CD4-positive, alpha-beta T cell treated with Interleukin-2 at 100 ng/mL for 4 hours (primary cell): Measurements from ENCODE around the gene ZCCHC2.

ENCODE experiments used
- DNase-seq: peaks from one replicate; pipeline ENCODE4 v3.0.0-alpha.2; 2020; ENCODE audit warnings: low spot score

ZCCHC2 gene

DNA sequence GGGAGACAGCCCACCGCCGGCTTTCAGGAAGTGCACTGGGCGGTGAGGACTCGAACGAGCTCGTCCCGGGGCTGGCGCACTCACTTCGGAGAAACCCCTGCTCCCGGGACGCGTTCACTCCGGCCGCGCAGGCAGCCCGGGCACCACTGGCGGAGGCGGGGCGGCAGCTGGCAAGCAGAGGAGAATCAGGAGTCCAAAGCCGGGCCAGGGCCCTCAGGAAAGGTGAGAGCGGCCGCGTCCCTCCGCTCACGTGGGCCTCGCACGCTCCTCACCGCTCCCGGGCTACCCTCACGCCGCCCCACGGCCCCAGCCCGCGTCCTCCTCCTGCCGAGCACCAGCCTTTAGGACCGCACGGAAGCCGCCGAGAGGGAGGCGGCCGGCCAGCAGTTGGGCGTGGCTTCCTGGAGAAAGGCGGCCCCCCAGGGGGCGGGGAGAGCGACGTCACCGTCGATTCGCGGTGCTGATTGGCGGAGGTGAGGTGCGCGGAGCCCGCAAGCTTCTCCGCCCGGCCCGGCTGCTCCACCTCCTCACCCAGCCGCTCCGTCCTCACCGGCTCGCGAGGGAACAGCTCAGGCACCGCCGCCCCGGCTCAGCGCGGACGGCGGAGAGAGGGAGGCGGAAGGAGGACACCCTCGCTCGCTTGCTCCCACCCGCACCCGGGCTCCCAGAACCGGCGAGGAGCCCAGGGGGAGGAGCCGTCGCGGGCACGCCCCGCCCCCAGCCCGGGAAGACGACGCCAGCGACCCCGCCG is at the start of gene ZCCHC2:
TSS of gene ZCCHC2 (plus strand) at position 522 of the 751 bp plus-strand sequence. CDS start 400 bp downstream, outside the sequence.
- peak; percentile 98 for DNase-seq

DNA sequence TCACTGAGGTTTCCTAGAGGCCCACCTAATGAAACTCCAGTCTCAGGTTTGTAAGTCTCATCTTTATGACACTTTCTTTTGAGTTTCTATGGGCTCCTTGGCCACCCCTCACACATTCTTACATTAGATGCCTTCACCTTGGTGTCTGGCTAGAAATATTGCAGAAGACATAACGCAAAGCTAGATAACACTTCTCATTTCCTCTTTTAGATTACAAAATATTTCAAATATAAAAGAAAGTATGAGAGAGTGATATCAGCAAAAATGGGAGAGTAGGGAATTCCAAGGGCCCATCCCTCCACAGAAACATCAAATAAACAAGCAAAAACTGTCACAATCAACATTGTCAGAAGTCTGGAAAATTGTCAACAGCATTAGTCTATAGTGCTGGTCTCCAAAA is 43.3 kb upstream of the ZCCHC2 start:
- DNase-seq: no peak

DNA sequence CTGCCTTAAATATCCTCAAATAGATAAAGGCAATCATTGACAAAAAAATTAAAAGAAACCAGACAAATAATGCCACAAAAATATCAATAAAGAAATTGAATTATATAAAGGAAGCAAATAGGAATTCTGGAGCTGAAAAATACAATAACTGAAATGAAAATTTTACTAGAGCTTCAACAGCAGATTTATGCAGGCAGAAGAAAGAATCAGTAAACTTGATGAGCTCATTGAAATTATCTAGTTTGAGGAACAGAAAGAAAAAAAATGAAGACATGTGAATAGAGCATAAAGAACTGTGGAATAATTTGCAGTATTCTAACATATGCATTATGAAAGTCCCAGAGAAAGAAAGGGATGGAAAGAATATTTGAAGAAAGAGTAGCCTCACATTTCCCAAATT is 41.9 kb upstream of the ZCCHC2 start:
- no peak for DNase-seq

DNA sequence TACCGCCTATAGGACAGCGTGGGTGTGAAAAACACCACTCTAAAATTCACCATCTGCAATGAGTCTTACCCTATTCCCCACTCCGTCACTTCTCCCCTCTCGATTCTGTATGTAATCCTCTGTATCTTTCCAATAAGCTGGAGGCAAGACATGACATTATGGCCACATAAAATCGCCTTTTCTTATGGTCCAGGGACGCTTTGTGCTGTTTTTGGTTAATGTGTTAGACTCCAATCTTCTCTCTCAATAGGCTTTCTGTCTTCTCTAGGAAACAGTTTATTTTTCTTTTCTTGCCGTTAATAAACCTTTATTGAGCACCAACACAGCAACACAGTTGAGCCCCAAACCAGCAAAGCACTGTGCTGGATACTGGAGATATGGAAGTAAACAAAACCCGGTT is 37.9 kb upstream of the ZCCHC2 start:
- no peak for DNase-seq

DNA sequence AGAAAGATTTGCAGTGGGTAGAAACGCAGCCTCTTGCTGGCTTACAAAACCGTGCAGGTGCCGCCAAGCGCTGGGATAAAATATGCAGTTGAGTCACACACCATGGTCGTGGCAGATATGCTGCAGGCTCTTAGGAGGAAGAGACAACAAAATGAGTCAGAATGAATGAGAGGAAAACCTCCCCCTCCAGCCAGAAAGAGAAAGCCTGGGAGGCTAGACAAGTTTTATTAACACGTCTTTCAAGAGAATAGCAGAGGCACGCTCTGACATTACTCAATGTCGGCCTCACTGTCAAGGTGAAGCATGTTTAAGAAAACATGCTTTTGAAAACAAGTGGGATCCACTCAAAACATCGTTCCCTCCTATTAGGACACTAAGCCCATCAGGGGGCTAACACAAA is 37.1 kb upstream of the ZCCHC2 start:
- DNase-seq: no peak

DNA sequence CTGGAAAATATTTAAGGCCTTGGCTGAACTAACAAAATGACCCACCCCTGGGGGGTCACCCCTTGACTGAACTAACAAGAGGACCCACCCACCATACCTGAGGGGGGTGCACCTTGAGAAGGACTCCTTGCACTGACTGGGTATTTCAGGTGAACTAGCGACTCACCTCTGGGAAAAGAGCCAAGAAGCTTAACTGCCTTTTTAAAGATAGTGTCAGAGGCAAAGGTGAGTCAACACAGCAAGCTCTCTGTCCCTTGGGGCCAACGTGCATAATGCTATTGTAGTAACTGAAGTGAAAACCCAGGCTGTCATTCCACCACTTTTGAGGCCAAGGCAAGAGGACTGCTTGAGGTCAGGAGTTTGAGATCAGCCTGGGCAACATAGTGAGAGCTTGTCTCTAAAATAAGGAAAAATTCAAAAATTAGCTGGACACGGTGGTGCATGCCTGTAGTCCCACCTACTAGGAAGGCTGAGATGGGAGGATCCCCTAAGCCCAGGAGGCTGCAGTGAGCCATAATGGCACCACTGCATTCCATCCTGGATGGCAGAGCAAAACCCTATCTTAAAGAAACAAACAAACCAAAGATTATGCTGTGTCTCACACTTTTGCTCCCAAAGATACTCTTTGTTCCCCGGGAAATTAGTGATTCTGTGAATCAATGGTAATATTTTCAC is 36.4 kb upstream of the ZCCHC2 start:
- DNase-seq: no peak

DNA sequence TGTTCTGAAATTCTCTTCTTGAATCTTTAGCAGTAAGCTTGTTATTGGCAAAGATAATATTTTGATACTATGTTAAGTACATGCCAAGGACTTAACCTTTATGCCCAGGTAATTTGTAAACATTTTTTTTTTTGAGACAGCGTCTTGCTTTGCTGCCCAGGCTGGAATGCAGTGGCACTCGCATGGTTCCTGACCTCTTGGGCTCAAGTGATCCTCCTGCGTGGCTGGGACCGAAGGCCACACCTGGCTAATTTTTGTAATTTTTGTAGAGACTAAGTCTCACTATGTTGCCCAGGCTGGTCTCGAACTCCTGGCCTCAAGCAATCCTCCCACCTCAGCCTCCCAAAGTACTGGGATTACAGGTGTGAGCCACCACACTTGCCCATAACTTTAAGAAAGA is 35.7 kb upstream of the ZCCHC2 start:
- DNase-seq: no peak

DNA sequence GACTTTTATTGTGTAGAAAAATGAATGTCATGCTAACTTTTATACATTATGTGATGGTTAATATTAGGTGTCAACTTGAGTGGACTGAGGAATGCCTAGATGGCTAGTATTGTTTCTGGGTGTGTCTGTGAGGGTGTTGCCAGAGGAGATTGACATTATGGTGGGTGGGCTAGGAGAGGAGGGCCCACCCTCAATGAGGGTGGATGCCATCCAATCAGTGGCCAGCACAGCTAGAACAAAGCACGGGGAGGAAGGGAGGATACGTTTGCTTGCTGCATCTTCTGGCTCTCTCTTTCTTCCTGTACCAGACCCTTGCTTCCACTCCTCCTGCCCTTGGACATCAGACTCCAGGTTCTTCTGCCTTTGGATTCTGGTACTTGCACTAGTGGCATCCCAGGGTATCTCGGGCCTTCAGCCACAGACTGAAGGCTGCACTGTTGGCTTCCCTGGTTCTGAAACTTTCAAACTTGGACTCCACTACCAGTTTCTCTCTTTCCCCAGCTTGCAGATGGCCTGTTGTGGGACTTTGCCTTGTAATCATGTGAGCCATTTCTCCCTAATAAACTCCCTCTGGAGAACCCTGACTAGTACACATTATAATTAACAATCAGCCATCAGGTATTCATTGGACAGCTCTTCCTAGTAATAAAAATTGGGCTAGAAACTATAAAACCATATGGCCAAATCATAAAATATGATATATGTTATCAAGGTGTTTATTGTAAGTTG is 31.7 kb upstream of the ZCCHC2 start:
- DNase-seq: no peak

DNA sequence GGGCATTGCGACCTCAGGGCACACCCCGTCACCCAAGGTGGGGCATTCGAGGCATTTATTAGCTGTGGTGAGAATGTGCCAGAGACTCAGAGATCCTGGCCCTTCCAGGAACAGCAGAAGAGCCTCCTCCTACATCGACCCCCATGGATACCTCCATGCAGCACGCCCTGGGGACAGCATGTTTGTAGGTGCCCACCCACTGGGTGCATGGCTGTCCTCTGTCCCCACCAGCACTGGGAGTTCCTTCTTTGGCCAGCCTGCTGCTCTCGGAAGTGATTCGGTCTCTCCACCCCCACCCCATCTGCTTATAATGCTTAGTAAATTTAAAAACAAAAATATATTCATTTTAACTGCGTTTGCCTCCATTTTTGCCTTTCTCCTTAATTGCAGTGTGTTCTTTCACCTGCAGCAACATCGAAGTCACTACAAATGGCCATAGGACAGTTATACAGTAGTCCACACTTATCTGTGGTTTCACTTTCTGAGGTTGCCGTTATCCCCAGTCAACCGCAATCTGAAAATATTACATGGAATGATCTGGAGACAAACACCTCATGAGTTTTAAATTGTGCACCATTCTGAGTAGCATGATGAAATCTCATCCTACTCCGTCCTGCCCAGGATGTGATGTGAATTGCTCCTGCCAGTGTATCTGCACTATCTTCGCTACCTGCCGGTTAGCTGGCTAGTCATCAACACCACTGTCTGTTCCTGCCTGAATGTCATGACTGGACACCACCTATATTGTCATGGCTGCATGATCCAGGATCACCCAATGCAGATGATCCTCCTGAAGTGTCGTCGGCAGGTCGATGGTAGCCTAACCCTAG is 29.6 kb upstream of the ZCCHC2 start:
- DNase-seq: no peak

DNA sequence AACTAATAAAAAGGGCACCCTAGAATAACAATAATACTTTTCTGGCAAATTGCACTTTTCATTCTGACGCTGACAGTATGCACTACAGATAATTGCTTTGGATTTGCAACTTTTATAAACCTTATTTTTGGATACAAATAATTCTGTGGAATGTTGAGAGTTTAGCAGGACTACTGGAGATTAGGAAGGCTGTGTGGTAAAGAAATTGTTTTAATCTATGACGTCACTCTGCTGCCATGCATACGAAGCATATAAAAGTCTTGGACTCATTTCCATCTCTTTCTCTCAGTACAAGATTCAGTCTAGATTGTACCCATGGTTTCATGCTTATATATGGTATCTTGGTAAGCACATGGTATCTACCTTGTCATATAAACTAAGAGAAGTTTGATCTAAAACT is 28.1 kb upstream of the ZCCHC2 start:
- no peak for DNase-seq

DNA sequence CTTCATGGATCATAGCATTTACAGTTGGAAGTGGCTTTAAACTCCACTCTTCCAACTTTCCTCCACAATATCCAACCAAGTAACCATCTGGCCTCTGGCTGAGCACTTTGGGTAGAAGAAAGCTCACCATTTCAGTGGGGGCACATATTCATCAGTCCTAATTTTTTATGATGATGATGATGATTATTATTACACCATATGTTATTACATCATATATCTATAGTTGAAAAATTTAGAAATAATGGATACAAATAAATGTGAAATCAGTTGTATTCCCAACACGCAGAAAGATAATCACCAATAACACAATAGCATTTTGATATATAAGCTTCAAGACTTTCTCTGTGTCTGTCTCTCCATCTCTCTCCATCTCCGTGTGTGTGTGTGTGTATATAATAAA is 26.6 kb upstream of the ZCCHC2 start:
- no peak for DNase-seq

DNA sequence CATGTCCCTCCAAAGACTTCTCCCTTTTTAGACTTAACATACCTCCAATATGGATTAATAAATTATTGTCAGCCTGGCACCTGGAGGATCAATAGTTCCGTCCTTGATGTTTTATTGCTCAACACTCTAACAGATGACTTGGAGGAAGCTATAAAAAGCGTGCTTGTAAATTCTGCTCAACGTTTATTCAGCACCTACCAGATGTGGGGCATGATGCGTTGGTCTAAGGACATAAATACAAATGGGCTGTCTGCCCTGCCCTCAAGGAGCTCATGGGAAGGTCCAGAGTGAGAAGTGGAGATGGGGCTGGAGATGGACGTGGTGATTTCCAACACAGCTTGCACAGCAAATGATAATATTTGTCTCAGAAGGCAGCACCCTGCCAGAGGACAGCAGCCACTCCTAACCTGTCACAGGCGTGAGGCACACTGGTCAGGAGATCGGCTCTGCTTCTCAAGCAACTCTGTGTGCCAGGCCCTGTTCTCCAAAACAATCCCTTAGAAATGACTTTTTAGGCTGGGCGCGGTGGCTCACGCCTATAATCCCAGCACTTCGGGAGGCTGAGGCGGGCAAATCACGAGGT is 25.5 kb upstream of the ZCCHC2 start:
- DNase-seq: no peak

DNA sequence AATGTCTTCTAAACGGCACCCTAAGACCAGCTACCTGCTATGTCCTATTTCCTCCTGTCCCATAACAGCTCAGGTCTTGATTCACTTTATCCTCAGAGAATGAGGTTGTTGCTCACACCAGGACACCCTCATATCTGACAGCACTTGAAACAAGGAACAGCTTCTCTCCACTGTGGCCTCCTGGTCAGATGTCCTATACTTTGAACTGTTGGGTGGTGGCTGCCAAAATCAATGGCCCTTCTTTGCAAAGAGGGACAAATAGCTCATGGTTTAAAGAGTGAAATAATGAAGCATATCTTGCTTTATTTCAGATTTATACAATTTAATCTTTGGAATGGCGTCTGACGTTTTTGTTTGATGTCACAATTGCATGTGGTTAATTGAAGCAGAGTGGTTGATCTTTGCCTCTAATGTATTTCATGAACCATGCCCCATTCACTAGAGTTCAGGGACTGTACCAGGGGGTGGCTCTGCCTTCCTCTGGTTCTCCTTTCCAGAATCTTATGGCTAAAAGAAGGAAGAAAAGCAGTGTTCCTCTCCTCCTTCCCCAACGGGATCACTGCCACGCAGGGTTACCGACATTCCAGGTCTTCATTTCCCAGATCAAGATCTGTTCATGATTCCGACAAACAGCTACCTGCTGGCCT is 24.1 kb upstream of the ZCCHC2 start:
- DNase-seq: no peak

DNA sequence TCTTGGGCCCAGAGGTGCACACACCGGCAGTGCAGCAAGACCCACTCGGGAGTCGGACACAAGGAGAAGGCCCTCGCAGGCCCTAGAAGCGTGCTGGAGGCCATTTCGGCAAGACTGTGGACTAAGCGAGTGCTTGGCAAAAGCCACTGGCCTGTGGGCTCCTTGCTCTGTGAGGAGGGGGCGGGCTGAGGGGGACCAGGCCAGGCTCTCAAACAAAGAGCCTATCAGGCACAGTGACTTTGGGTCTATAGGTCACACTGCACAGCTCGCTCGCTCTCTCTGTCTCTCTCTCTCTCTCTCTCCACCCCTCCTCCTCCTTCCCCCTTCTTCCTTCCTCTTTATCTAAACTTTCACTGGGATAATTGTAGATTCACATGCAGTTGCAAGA is 23.6 kb upstream of the ZCCHC2 start:
- no peak for DNase-seq

DNA sequence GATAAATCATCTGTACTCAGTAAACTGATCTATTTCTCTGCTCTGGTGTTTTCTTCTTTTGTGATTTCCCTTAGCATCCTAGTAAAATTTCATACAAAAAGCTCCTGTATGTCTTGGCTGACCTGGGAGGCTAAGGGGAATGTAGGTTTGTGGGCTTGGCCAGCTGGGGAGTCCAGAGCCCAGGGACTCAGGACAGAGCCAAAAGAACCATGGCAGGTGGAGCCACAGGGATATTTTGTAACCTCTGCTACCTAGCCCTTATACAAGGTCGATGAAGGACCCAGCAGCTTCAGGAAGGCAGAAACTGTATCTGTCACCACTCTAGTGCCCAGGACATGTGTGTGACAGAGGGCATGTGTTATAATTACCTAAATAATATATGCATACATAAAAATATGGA is 22.7 kb upstream of the ZCCHC2 start:
- no peak for DNase-seq

DNA sequence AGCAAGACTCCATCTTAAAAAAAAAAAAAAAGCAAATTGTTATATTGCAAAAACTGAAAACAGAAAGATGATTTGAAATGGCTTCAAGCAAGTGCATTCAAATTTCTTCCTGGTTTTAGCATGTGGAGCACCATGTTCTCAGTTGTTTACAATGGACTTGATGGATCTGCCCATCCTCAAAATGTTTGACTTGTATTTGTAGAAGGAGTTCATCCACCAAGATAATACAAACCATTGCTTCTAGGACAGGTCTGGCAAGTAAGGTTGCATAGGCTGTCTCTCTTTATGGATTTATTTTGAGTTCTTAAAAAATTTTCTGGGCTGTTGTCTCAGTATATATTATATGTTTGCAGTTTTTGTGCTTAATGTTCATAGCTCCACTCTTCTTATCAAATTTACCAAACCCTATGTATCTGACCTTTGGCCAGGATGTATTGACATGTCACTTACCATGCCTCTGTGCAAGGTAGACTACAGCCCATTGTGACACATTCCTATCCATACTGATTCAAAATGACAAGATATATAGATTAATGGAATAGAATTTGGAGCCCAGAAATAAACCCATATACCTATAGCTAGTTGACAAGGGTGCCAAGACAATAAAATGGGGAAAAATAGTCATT is 21.7 kb upstream of the ZCCHC2 start:
- no peak for DNase-seq

DNA sequence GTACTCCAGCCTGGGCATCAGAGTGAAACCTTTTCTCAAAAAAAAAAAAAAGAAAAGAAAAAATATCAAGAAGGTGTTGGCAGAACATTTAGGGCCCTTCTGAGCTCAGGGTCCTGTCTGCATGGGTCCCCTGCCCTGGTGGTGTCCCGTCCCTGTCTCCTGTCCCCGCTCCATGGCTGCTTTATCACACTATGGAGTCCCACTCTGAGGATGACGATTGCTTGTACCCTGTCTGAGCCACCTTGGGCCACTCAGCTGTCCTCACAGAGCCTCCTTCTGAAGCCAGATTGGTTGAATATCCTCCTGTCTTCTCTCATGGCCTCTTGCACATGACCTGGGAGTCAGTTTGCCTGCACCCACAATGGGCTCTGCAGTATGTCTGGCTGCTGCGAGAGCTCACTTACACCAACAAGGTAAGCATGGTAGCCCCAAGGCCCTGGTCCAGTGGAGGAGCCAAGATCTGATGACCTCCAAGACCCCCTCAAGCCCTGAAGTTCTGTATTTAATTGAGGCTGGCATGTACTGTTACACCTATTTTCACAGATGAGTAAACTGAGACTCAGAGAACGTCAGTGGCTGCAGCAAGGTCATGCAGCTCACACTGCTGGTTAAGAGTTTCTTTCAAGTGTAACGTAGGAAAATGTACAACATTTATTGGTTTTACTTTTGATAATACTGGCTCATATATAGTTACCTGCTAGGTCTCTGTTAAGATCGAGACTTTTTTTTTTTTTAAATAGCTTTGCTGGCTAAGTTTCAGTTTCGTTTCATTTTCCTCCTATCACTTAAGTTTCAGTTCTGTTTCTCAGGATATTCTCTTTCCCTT is 16.9 kb upstream of the ZCCHC2 start:
- peak; percentile 32 for DNase-seq

DNA sequence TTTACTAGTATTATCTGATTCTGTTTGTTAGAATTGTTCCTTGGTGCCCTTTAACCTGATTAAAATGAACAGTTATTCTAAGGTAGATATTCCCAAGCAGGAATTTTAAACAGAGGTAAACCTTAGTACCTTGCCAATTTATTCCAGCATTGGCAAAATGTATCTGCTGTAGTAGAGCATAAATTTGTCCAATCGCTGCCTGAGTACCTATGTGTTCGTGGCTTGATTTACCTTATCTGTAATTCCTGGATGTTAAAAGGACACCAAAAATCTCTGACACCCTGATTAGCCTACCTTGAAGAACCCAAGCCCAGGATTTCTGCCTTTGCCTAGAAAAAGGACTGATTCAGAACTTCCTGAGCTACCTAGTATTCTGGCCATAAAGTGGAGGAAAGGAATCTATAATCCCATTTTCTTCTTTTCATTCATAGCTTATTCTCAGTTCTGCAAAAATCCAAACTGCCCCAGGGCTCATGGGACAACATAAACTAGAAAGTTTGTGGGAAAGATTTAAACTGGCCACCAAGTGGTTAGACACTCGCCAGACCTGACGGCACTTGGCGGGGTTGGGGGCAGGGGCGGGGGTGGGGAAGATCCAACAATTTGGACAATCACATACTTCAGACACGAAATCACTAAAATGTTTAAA is 16.2 kb upstream of the ZCCHC2 start:
- no peak for DNase-seq

DNA sequence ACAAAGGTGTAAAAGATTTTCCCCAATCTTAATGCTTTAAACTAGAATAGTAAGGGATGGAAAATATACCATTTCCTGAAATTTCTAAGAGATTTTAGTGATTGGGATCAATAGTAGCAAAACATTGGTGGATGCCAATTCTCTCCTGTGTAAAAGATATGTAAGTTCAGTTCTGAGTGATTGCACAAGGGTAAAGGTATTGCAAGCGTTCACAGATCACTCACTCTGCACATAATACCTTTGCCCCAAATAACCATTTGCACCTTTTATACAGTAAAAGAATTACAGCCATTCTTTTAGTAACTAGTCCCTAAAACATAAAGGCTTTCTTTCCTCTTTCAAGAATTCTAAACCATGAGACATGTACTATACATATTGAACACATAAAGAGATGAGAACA is 13.0 kb upstream of the ZCCHC2 start:
- no peak for DNase-seq

DNA sequence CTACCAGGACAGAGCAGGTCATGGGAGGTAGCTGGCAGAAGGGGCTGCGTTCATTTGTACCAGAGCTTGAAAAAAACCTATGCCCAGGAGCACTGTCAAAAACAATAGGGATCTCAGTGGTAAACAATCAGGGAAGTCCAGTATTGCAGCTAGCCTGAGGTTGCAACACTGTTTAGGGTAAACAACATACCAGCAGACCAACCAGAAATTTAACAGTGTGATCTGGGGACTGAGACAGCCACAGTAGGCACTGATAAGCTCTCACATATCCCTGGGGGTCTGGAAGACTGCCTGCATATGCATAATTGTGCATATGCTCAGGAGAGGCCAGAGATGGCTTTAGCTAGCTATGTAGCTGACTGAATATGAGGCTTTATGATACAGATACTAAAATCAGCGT is 12.0 kb upstream of the ZCCHC2 start:
- DNase-seq: no peak
